ENCODE data around the gene WDHD1. TPM values are rescaled to one million over a fixed set of nuclear protein-coding genes. Genes with fewer than 3 reads are reported as not detected.
"Not testable (repeated sequence)": the region's sequence is repeated elsewhere in the genome, so short reads cannot be mapped to it uniquely, and the experiment has no call there.

WDHD1 gene
- polyA plus RNA-seq, 1 donor (not counting 4 experiments of a cell fraction or from before 2014, with no cell fraction given), result 13.0 TPM

DNA sequence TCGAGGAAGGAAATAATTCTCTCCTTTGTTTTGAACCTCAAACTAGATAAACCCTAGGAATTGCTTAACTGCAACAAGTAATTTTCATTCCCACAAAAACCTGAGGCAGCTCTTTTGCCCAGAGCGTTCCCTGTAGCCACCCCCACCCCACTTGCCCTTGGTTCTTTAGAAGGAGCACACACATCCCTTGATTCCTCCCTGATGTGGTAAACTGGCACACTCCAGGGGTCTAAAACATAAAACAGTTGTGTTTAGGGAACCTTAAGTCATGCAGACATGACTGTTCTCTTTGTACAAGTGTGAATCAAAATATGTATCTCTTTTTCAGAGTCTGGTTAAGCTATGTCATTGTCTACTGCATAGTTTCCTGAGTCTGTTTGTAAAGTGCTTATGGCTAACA, 38.5 kb upstream of the WDHD1 start:
- FAIRE-seq, result no peak
- TF ChIP-seq, protein P1, sequence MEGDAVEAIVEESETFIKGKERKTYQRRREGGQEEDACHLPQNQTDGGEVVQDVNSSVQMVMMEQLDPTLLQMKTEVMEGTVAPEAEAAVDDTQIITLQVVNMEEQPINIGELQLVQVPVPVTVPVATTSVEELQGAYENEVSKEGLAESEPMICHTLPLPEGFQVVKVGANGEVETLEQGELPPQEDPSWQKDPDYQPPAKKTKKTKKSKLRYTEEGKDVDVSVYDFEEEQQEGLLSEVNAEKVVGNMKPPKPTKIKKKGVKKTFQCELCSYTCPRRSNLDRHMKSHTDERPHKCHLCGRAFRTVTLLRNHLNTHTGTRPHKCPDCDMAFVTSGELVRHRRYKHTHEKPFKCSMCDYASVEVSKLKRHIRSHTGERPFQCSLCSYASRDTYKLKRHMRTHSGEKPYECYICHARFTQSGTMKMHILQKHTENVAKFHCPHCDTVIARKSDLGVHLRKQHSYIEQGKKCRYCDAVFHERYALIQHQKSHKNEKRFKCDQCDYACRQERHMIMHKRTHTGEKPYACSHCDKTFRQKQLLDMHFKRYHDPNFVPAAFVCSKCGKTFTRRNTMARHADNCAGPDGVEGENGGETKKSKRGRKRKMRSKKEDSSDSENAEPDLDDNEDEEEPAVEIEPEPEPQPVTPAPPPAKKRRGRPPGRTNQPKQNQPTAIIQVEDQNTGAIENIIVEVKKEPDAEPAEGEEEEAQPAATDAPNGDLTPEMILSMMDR (optimal IDR thresholded peaks at IDR 0.05 in 1 of 3, IDR thresholded peaks at IDR 0.05 in 1 of 3, conservative IDR thresholded peaks at IDR 0.05 in 1 of 3; ENCODE audit: extremely low read depth in 1 of 3, insufficient read depth in 2 of 3, low read length in 3 of 3), result no peak
- TF ChIP-seq EZH2 (IDR thresholded peaks at IDR 0.05; ENCODE audit: low read length), result no peak
- Histone ChIP-seq H3K9ac (ENCODE audit: control insufficient read depth, extremely low read depth, insufficient read depth, low read length) (no peak overlapping the region), H3K4me2 (ENCODE audit: control insufficient read depth, extremely low read depth, insufficient read depth, low read depth, low read length) (no peak overlapping the region), H3K36me3 (ENCODE audit: control insufficient read depth in 2 of 2, extremely low read depth in 1 of 2, insufficient read depth in 2 of 2, low read length in 2 of 2) (peaks cover 9 to 35% of the 10 kb centered on the region in 2 experiments), H3K9me1 (ENCODE audit: control insufficient read depth, extremely low read depth, insufficient read depth, low read length) (no peaks in the 10 kb centered on the region), H3K27me3 (ENCODE audit: control insufficient read depth, extremely low read depth, insufficient read depth, low read length) (no peaks in the 10 kb centered on the region), H3K4me1 (ENCODE audit: control insufficient read depth, extremely low read depth, insufficient read depth, low read length) (no peaks in the 10 kb centered on the region), H4K20me1 (ENCODE audit: control insufficient read depth, extremely low read depth, insufficient read depth, low read length) (peaks cover 12% of the 10 kb centered on the region), H2AFZ (ENCODE audit: control insufficient read depth, low read length) (no peak overlapping the region), H3K4me3 (ENCODE audit: control insufficient read depth in 2 of 3, extremely low read depth in 1 of 3, insufficient read depth in 2 of 3, low read depth in 1 of 3, low read length in 3 of 3) (no peak overlapping the region), H3K9me3 (ENCODE audit: control insufficient read depth, low read depth, low read length) (no peaks in the 10 kb centered on the region), H3K27ac (ENCODE audit: control insufficient read depth, insufficient read depth, low read length) (no peak overlapping the region), H3K79me2 (ENCODE audit: control insufficient read depth, insufficient read depth, low read length) (peaks cover 31% of the 10 kb centered on the region)
- DNase-seq (ENCODE audit: low read depth, low spot score), result no peak
- dilution Hi-C loops (cut with MboI; ENCODE audit: extremely low pct_ligation_motif_present, low sequenced_read_pairs), result no loop called here

DNA sequence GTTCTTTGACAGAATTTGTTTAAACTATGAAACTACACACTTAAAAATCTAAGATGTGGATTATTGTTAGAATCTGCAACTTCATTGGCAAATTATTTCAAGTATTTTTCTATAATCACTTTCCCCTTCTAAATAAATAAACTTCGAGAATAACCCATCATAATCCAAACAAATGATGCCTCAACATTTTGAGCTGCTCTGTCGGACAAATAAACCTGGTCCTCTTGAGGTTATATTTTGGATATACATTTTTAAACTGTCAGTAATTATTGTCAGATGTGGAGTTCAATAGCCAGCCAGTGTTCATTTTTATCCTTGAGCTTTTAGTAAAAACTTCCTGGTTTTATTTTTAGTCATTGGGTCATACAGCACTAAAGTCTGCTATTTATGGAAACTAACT, 38.0 kb upstream of the WDHD1 start:
- H4K20me1 ChIP-seq (ENCODE audit: control insufficient read depth, extremely low read depth, insufficient read depth, low read length), result peaks cover 12% of the 10 kb centered on the region
- DNase-seq (ENCODE audit: low read depth, low spot score); H3K4me1 ChIP-seq (ENCODE audit: control insufficient read depth, extremely low read depth, insufficient read depth, low read length); H3K9ac ChIP-seq (ENCODE audit: control insufficient read depth, extremely low read depth, insufficient read depth, low read length); FAIRE-seq; dilution Hi-C loops (cut with MboI; ENCODE audit: extremely low pct_ligation_motif_present, low sequenced_read_pairs); H3K27ac ChIP-seq (ENCODE audit: control insufficient read depth, insufficient read depth, low read length); H3K4me2 ChIP-seq (ENCODE audit: control insufficient read depth, extremely low read depth, insufficient read depth, low read depth, low read length); H3K27me3 ChIP-seq (ENCODE audit: control insufficient read depth, extremely low read depth, insufficient read depth, low read length); H2AFZ ChIP-seq (ENCODE audit: control insufficient read depth, low read length); H3K9me1 ChIP-seq (ENCODE audit: control insufficient read depth, extremely low read depth, insufficient read depth, low read length); H3K9me3 ChIP-seq (ENCODE audit: control insufficient read depth, low read depth, low read length); H3K4me3 ChIP-seq (ENCODE audit: control insufficient read depth in 2 of 3, extremely low read depth in 1 of 3, insufficient read depth in 2 of 3, low read depth in 1 of 3, low read length in 3 of 3): not testable (repeated sequence)
- peaks cover 35% of the 10 kb centered on the region for H3K79me2 ChIP-seq (ENCODE audit: control insufficient read depth, insufficient read depth, low read length)
- H3K36me3 ChIP-seq (ENCODE audit: control insufficient read depth in 2 of 2, extremely low read depth in 1 of 2, insufficient read depth in 2 of 2, low read length in 2 of 2), result peaks cover 9 to 35% of the 10 kb centered on the region in 2 experiments
